ACHN (cell line): ENCODE data around the gene ZFP90.

Experiments
- DNase-seq: peaks from one replicate; pipeline ENCODE4 v3.0.0-alpha.2; 2015
- in situ Hi-C: cut with HindIII; loops from 2 replicates; pipeline ENCODE4 v1.10.0; 2017; ENCODE audit warnings: low sequenced_read_pairs, low pct_ligation_motif_present, low pct_unique_long_range_greater_than_20kb

Gene ZFP90

GRCh38 chr16:68512183-68512582 lies 26.9 kb upstream of the ZFP90 start:
- in situ Hi-C loops, result no loop called here
- DNase-seq, result no peak

GRCh38 chr16:68512742-68513141 lies 26.3 kb upstream of the ZFP90 start:
- in situ Hi-C loops, result no loop called here
- no peak for DNase-seq

GRCh38 chr16:68514511-68514910 lies 24.6 kb upstream of the ZFP90 start:
- in situ Hi-C loops, result no loop called here
- DNase-seq, result no peak

GRCh38 chr16:68517606-68518166 lies 21.4 kb upstream of the ZFP90 start:
- in situ Hi-C loops, result no loop called here

GRCh38 chr16:68519225-68519745 lies 19.8 kb upstream of the ZFP90 start:
- DNase-seq, result no peak
- in situ Hi-C loops, result no loop called here

More at GRCh38 chr16:68517606-68518166, 21.4 kb upstream of the ZFP90 start:
- no peak for DNase-seq

- DNase-seq, result peak; percentile 88
- in situ Hi-C loops, result no loop called here
Observed at GRCh38 chr16:68520649-68521086, 18.4 kb upstream of the ZFP90 start.

- DNase-seq, result no peak
- in situ Hi-C loops, result no loop called here
Observed at GRCh38 chr16:68524069-68524820, 14.8 kb upstream of the ZFP90 start.

- DNase-seq, result no peak
- in situ Hi-C loops, result no loop called here
Observed at GRCh38 chr16:68526143-68526781, 12.8 kb upstream of the ZFP90 start.

GRCh38 chr16:68526782-68527145 lies 12.3 kb upstream of the ZFP90 start:
- in situ Hi-C loops, result no loop called here
- DNase-seq, result no peak

- in situ Hi-C loops, result no loop called here
- DNase-seq, result no peak
Observed at GRCh38 chr16:68528233-68528632, 10.9 kb upstream of the ZFP90 start.

GRCh38 chr16:68528686-68529379 lies 10.3 kb upstream of the ZFP90 start:
- in situ Hi-C loops, result no loop called here
- DNase-seq, result peak; percentile 78

GRCh38 chr16:68529608-68529930 lies 9.5 kb upstream of the ZFP90 start:
- DNase-seq, result no peak
- in situ Hi-C loops, result no loop called here

- DNase-seq, result peak; percentile 86
- in situ Hi-C loops, result no loop called here
Observed at GRCh38 chr16:68529931-68530701, 9.0 kb upstream of the ZFP90 start.

- no peak for DNase-seq
- in situ Hi-C loops, result no loop called here
Observed at GRCh38 chr16:68533937-68534336, 5.2 kb upstream of the ZFP90 start.

GRCh38 chr16:68535331-68535730 lies 3.8 kb upstream of the ZFP90 start:
- DNase-seq, result no peak
- in situ Hi-C loops, result no loop called here

GRCh38 chr16:68539711-68540239 lies 684 bp downstream of the ZFP90 start:
- in situ Hi-C loops, result no loop called here
- no peak for DNase-seq

GRCh38 chr16:68548947-68549346 lies 9.9 kb downstream of the ZFP90 start:
- in situ Hi-C loops, result no loop called here
- DNase-seq, result no peak

- no peak for DNase-seq
- in situ Hi-C loops, result no loop called here
Observed at GRCh38 chr16:68553186-68553585, 14.1 kb downstream of the ZFP90 start.
